Fibroblast of pulmonary artery (primary cell): ENCODE measurements around the gene RARRES2.

Experiments used
- DNase-seq: peaks from one replicate; pipeline ENCODE4 v3.0.0-alpha.2; 2010; ENCODE audit warnings: low read depth
- H3K4me3 ChIP-seq: replicated peaks from 2 replicates; pipeline ENCODE4 v1.5.1; 2011; ENCODE audit warnings: low read depth, mild to moderate bottlenecking, control low read depth, low read length, moderate library complexity
- TF ChIP-seq, protein P1 (sequence below): IDR thresholded peaks from 2 replicates; pipeline ENCODE4 v1.5.1; 2011; ENCODE audit warnings: mild to moderate bottlenecking, control low read depth, low read length, inconsistent platforms; ENCODE audit errors: missing control alignments

Gene RARRES2

DNA sequence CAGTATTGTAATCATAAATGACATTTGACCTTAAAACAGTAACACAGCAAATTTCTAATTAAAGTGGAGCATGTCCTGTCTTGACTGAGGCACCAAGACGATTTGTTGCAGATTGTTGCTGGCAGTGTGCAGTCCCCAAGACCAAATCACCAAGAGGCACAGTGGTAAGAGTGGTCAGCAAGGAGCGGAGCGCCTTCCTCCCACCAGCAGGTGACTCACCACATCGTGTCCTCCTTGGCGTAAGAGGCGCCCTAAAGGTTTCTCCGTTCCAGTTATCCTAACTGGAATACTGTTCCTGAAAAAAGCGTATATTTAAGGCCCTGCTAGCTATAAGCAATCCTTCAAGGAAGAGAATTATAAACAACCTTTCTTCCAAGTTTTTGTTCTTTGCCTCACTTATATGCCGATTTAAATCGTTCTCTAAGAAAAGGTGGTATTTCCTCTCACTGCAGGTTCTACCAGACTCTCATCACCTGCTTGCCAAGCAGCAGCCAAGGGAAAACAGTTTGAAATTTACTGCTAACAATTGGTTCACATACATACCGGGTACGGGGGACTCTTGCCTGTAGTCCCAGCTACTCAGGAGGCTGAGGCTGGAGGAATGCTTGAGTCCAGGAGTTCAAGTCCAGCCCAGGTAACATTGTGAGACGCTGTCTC is 16.5 kb upstream of the RARRES2 start:
- TF ChIP-seq, protein P1, sequence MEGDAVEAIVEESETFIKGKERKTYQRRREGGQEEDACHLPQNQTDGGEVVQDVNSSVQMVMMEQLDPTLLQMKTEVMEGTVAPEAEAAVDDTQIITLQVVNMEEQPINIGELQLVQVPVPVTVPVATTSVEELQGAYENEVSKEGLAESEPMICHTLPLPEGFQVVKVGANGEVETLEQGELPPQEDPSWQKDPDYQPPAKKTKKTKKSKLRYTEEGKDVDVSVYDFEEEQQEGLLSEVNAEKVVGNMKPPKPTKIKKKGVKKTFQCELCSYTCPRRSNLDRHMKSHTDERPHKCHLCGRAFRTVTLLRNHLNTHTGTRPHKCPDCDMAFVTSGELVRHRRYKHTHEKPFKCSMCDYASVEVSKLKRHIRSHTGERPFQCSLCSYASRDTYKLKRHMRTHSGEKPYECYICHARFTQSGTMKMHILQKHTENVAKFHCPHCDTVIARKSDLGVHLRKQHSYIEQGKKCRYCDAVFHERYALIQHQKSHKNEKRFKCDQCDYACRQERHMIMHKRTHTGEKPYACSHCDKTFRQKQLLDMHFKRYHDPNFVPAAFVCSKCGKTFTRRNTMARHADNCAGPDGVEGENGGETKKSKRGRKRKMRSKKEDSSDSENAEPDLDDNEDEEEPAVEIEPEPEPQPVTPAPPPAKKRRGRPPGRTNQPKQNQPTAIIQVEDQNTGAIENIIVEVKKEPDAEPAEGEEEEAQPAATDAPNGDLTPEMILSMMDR: no peak
- DNase-seq: no peak
- H3K4me3 ChIP-seq: no peak overlapping the region

- TF ChIP-seq, protein P1: no peak
- H3K4me3 ChIP-seq: no peak overlapping the region
- DNase-seq: no peak
These were observed 15.8 kb upstream of the RARRES2 start for GRCh38 chr7:150357270-150357669.

GRCh38 chr7:150356265-150356897 is 15.0 kb upstream of the RARRES2 start:
- H3K4me3 ChIP-seq: no peak overlapping the region
- TF ChIP-seq, protein P1: peak; percentile 74
- peak; percentile 63 for DNase-seq

DNA sequence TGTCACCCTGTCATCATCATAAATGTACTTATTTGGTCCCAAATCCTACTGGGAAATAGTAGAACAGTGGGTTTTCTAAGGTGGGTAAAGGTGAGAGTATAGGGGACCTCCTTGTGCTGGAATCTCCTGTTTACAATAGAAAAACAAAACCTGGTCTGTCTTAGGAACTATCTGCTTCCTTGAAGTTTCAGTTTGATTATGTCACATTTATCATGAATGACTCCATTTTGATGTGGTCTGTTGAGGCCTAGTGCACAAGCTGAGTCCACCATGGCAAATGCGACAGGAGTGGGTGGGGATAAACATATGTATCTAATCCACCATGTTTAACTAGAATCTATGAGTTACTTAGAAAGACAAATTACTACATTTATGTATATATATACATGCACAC is 14.2 kb upstream of the RARRES2 start:
- TF ChIP-seq, protein P1: no peak
- DNase-seq: no peak
- H3K4me3 ChIP-seq: no peak overlapping the region

- no peak overlapping the region for H3K4me3 ChIP-seq
- DNase-seq: peak; percentile 18
- TF ChIP-seq, protein P1: no peak
These were observed 10.3 kb upstream of the RARRES2 start for GRCh38 chr7:150351587-150352194.

- TF ChIP-seq, protein P1: no peak
- DNase-seq: no peak
- H3K4me3 ChIP-seq: no peak overlapping the region
These were observed 5.5 kb upstream of the RARRES2 start for GRCh38 chr7:150346922-150347321.
